ENCODE measurements around the gene PPP1R1A. TPM values are rescaled to one million over a fixed set of nuclear protein-coding genes. Genes with fewer than 3 reads are reported as not detected.

The PPP1R1A gene
- total and polyA plus RNA-seq, 4 donors = 4.7 to 15.8 (median 11.3) TPM

DNA sequence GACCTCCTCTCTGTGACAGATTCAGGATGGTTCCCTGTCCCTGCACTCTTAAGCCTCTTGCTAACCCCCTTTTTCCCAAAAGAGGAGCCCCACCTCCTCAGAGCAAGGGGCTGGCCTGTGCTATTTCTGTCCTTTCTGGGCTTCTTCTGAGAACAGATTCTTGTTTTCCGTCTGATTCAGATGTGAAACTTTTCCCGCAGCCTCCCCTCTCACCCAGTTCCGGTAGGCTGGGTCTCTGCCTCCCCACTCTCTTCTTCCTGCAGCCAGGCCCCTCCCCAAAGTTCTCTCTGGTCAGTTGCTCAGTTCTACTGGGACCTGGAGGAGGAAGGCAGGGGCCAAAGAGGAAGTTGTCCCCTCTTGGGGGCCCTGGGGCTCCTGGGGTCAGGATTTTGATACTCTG is 27.3 kb downstream of the PPP1R1A start:
- ATAC-seq (ENCODE audit: low FRiP score) = peak; percentile 75
- H3K4me3 ChIP-seq (ENCODE audit: low read length in 2 of 2) = peak overlapping the region; percentile 33 to 49
- H3K36me3 ChIP-seq (ENCODE audit: control insufficient read depth in 1 of 2, insufficient read depth in 2 of 2, low read length in 1 of 2) = no peaks in the 10 kb centered on the region
- H3K9me3 ChIP-seq (ENCODE audit: control insufficient read depth, low read length) = no peaks in the 10 kb centered on the region
- no peaks in the 10 kb centered on the region for H3K27me3 ChIP-seq (ENCODE audit: control insufficient read depth in 1 of 2, insufficient read depth in 2 of 2, low read length in 1 of 2)
- H3K4me1 ChIP-seq (ENCODE audit: control insufficient read depth in 1 of 2, insufficient read depth in 2 of 2, low read length in 2 of 2) = peaks cover 3 to 16% of the 10 kb centered on the region in 2 donors
- WGBS, 2 donors = 0 to 3% methylated on average over 3 of the region's 3 CpGs
- intact Hi-C loops (cut with DNase I) = no loop called here
- H3K27ac ChIP-seq (ENCODE audit: low read depth in 1 of 2, low read length in 2 of 2) = peak overlapping the region; percentile 18 to 90
- DNase-seq = peak; percentile 83 to 84

DNA sequence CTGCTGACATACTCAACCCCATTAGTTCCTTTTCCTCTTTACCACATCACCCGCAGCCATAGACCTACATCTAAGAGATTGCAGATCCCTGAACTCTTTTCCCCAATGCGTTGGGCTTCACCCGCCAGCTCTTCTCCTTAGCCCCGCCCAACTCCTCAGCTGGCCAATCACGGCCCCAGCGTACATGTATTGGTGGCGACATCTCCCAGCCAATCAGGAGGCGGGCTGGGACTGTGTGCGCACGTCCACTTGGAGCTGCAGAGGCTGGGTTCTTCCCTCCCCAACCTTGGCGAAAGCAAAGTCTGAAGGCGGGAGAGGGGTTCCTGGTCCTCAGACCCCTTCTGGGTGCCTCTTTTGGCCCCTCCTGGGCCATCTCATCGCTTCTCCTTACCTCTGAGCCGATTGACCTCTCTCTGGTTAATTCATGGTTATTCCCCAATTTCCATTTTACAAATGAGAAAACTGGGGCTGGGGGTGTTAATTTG is 28.0 kb downstream of the PPP1R1A start:
- peak overlapping the region; percentile 18 to 90 for H3K27ac ChIP-seq (ENCODE audit: low read depth in 1 of 2, low read length in 2 of 2)
- DNase-seq = peak; percentile 97 to 98
- no peaks in the 10 kb centered on the region for H3K36me3 ChIP-seq (ENCODE audit: control insufficient read depth in 1 of 2, insufficient read depth in 2 of 2, low read length in 1 of 2)
- peak overlapping the region; percentile 33 to 44 for H3K4me3 ChIP-seq (ENCODE audit: low read length in 2 of 2)
- peak; percentile 98 for ATAC-seq (ENCODE audit: low FRiP score)
- no peaks in the 10 kb centered on the region for H3K27me3 ChIP-seq (ENCODE audit: control insufficient read depth in 1 of 2, insufficient read depth in 2 of 2, low read length in 1 of 2)
- intact Hi-C loops (cut with DNase I) = no loop called here
- WGBS, 2 donors = 0 to 2% methylated on average over 13 to 14 of the region's 14 CpGs
- H3K9me3 ChIP-seq (ENCODE audit: control insufficient read depth, low read length) = no peaks in the 10 kb centered on the region
- H3K4me1 ChIP-seq (ENCODE audit: control insufficient read depth in 1 of 2, insufficient read depth in 2 of 2, low read length in 2 of 2) = peaks cover 3 to 16% of the 10 kb centered on the region in 2 donors

DNA sequence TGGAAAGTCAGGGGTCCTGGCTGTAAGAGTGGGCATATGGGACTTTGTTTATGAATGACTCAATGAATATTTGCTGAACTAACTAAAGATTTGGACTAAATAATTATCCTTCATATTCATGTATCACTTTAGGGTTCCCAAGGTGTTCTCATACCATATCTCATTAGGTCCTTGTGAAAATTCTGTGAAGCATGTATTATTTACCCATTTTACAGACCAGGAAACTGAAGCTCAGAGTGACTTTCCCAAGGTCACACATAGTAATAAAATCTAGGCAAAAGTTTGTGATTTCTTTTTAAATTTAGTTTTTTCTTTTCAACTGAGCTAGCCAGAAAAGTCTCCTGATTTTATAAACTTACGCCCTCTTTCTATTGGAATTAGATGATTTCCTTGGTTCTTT is 29.7 kb downstream of the PPP1R1A start:
- DNase-seq = no peak
- H3K4me3 ChIP-seq (ENCODE audit: low read length in 2 of 2) = no peak overlapping the region
- no peaks in the 10 kb centered on the region for H3K9me3 ChIP-seq (ENCODE audit: control insufficient read depth, low read length)
- 94 to 97% methylated on average over 1 of the region's 1 CpG for WGBS, 2 donors
- ATAC-seq (ENCODE audit: low FRiP score) = no peak
- H3K27me3 ChIP-seq (ENCODE audit: control insufficient read depth in 1 of 2, insufficient read depth in 2 of 2, low read length in 1 of 2) = no peaks in the 10 kb centered on the region
- no peak overlapping the region for H3K27ac ChIP-seq (ENCODE audit: low read depth in 1 of 2, low read length in 2 of 2)
- no peaks in the 10 kb centered on the region for H3K36me3 ChIP-seq (ENCODE audit: control insufficient read depth in 1 of 2, insufficient read depth in 2 of 2, low read length in 1 of 2)
- peaks cover 3 to 7% of the 10 kb centered on the region in 2 donors for H3K4me1 ChIP-seq (ENCODE audit: control insufficient read depth in 1 of 2, insufficient read depth in 2 of 2, low read length in 2 of 2)
- intact Hi-C loops (cut with DNase I) = no loop called here

DNA sequence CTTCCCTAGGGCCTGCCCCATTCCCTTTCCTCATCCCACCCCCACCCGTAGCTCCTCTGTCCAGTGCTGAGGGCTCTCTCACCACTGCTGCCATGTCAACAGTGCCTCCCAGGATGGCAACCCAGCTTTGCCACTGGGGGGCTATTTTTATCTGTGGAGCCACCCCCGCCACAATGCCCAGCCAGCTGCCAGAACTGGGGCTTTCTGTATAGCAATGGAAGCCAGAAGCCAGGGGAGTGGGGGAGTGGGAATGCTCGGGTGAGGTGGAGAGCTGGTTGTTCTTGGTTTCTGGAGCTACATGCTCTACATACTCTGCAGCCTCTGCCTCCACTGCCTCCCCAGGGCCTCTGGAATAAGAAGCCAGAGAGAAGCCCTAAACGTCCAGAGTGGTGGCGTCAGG is 30.1 kb downstream of the PPP1R1A start:
- peaks cover 3 to 7% of the 10 kb centered on the region in 2 donors for H3K4me1 ChIP-seq (ENCODE audit: control insufficient read depth in 1 of 2, insufficient read depth in 2 of 2, low read length in 2 of 2)
- no peak overlapping the region for H3K4me3 ChIP-seq (ENCODE audit: low read length in 2 of 2)
- H3K27me3 ChIP-seq (ENCODE audit: control insufficient read depth in 1 of 2, insufficient read depth in 2 of 2, low read length in 1 of 2) = no peaks in the 10 kb centered on the region
- ATAC-seq (ENCODE audit: low FRiP score) (no peak), DNase-seq (no peak)
- H3K27ac ChIP-seq (ENCODE audit: low read depth in 1 of 2, low read length in 2 of 2) = no peak overlapping the region
- no peaks in the 10 kb centered on the region for H3K36me3 ChIP-seq (ENCODE audit: control insufficient read depth in 1 of 2, insufficient read depth in 2 of 2, low read length in 1 of 2)
- intact Hi-C loops (cut with DNase I) = no loop called here
- WGBS, 2 donors = 73 to 76% methylated on average over 5 of the region's 5 CpGs
- H3K9me3 ChIP-seq (ENCODE audit: control insufficient read depth, low read length) = no peaks in the 10 kb centered on the region

DNA sequence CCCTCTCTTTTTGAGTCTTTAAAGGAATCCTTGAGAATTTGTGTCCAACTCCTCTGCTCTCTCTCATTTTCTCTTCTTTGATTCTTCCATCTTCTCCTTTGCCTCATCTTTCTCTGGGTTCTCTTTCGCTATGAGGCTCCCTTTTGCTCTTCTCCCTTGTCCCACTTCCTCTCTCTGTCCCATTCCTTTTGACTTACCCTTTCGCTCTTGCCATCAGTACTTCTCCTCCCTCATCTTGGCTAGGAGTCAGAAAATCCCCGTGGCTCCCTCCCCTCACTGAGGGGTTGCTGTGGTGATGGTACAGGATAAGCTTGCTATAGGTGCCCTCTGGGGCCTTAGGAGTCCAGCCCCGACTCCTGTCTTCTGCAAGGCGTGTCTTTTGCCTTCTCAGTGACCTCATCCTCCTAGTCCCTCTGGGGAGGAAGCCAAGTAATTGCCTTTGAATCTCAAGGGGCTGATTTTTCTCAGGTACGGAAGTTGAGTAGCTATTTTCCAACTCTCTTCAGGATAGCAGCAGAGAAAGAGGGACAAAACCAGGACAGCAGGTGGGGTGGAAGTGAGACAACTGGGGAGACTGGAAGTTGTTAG is 32.7 kb downstream of the PPP1R1A start:
- no peak overlapping the region for H3K27ac ChIP-seq (ENCODE audit: low read depth in 1 of 2, low read length in 2 of 2)
- no peaks in the 10 kb centered on the region for H3K36me3 ChIP-seq (ENCODE audit: control insufficient read depth in 1 of 2, insufficient read depth in 2 of 2, low read length in 1 of 2)
- H3K4me1 ChIP-seq (ENCODE audit: control insufficient read depth in 1 of 2, insufficient read depth in 2 of 2, low read length in 2 of 2) = no peaks in the 10 kb centered on the region
- no peaks in the 10 kb centered on the region for H3K27me3 ChIP-seq (ENCODE audit: control insufficient read depth in 1 of 2, insufficient read depth in 2 of 2, low read length in 1 of 2)
- ATAC-seq (ENCODE audit: low FRiP score) = no peak
- no peak overlapping the region for H3K4me3 ChIP-seq (ENCODE audit: low read length in 2 of 2)
- 44% methylated on average over 6 of the region's 6 CpGs for WGBS, 2 donors
- intact Hi-C loops (cut with DNase I) = no loop called here
- no peak for DNase-seq
- H3K9me3 ChIP-seq (ENCODE audit: control insufficient read depth, low read length) = no peaks in the 10 kb centered on the region

DNA sequence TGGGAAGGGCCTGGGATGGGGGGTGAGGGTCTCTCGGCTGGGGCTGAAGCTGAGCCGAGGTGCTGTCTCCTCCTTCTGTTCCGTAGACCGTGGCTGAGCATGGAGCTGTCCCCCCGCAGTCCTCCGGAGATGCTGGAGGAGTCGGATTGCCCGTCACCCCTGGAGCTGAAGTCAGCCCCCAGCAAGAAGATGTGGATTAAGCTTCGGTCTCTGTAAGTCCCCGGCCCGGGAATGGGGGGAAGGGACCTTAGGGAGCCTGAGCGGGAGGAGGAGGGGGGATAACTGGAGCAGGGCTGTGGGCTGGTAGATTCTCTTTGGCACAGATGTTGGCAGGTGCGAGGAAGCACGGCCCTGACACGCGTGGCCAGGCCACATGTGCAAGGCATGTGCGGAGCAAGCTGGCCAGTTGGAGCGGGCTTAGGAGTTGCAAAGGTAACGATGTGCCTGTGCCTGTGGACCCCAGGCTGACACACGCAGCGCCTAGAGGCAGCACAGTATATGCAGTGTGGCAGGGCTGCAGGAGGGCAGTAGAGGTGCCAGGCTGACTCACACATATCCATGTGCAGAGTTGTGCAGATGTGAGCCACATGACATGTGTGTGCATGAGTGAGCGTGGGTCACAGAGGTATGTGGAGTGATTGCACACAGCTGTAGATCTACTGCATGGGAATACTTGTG is 38.5 kb downstream of the PPP1R1A start:
- no peaks in the 10 kb centered on the region for H3K9me3 ChIP-seq (ENCODE audit: control insufficient read depth, low read length)
- intact Hi-C loops (cut with DNase I) = no loop called here
- H3K4me3 ChIP-seq (ENCODE audit: low read length in 2 of 2) = peak overlapping the region; percentile 2 to 28
- no peaks in the 10 kb centered on the region for H3K36me3 ChIP-seq (ENCODE audit: control insufficient read depth in 1 of 2, insufficient read depth in 2 of 2, low read length in 1 of 2)
- DNase-seq (peak in 1 of 2 donors; percentile 75), ATAC-seq (ENCODE audit: low FRiP score) (peak; percentile 54)
- no peaks in the 10 kb centered on the region for H3K4me1 ChIP-seq (ENCODE audit: control insufficient read depth in 1 of 2, insufficient read depth in 2 of 2, low read length in 2 of 2)
- H3K27ac ChIP-seq (ENCODE audit: low read depth in 1 of 2, low read length in 2 of 2) = no peak overlapping the region
- no peaks in the 10 kb centered on the region for H3K27me3 ChIP-seq (ENCODE audit: control insufficient read depth in 1 of 2, insufficient read depth in 2 of 2, low read length in 1 of 2)
- 3 to 4% methylated on average over 21 to 22 of the region's 22 CpGs for WGBS, 2 donors

DNA sequence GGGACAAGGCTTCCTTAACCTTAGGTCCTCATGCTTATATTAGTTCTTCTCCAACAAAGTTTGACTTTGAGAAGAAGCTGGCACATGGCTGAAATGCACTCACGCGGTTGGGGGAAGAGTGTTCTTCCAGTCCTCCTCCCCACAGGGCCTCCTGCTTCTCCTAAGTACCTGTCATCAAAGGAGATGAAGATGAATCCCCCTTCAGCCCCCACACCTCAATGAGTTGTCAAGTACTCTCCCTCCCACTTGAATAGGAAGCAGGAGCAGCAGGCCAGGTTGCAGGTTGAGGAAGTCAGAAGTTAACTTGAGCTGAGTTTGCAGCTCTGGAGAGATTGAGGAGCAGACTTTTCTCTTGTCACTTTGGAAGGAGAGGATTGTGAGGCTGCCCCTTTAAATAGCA is 41.9 kb downstream of the PPP1R1A start:
- H3K4me1 ChIP-seq (ENCODE audit: control insufficient read depth in 1 of 2, insufficient read depth in 2 of 2, low read length in 2 of 2) = no peaks in the 10 kb centered on the region
- DNase-seq (no peak), ATAC-seq (ENCODE audit: low FRiP score) (no peak)
- no peaks in the 10 kb centered on the region for H3K27me3 ChIP-seq (ENCODE audit: control insufficient read depth in 1 of 2, insufficient read depth in 2 of 2, low read length in 1 of 2)
- H3K4me3 ChIP-seq (ENCODE audit: low read length in 2 of 2) = no peak overlapping the region
- intact Hi-C loops (cut with DNase I) = no loop called here
- no peaks in the 10 kb centered on the region for H3K36me3 ChIP-seq (ENCODE audit: control insufficient read depth in 1 of 2, insufficient read depth in 2 of 2, low read length in 1 of 2)
- no peak overlapping the region for H3K27ac ChIP-seq (ENCODE audit: low read depth in 1 of 2, low read length in 2 of 2)
- H3K9me3 ChIP-seq (ENCODE audit: control insufficient read depth, low read length) = no peaks in the 10 kb centered on the region
- WGBS, 2 donors = 76 to 94% methylated on average over 2 of the region's 2 CpGs

DNA sequence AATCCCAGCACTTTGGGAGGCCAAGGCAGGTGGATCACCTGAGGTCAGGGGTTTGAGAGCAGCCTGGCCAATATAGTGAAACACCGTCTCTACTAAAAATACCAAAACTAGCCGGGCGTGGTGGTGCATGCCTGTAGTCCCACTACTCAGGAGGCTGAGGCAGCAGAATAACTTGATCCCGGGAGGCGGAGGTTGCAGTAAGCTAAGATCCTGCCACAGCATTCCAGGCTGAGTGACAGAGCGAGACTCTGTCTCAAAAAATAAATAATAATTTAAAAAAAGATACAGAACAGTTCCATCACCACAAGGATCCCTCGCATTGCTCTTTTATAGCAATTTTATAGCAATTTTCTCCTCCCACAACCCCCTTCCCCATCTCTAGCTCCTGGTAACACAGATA is 43.7 kb downstream of the PPP1R1A start:
- no peak for DNase-seq
- 92 to 93% methylated on average over 7 of the region's 7 CpGs for WGBS, 2 donors
- intact Hi-C loops (cut with DNase I) = no loop called here
- ATAC-seq (ENCODE audit: low FRiP score) = no peak
- Histone ChIP-seq H3K4me1 (ENCODE audit: control insufficient read depth in 1 of 2, insufficient read depth in 2 of 2, low read length in 2 of 2) (no peaks in the 10 kb centered on the region), H3K27ac (ENCODE audit: low read depth in 1 of 2, low read length in 2 of 2) (no peak overlapping the region), H3K36me3 (ENCODE audit: control insufficient read depth in 1 of 2, insufficient read depth in 2 of 2, low read length in 1 of 2) (no peaks in the 10 kb centered on the region), H3K27me3 (ENCODE audit: control insufficient read depth in 1 of 2, insufficient read depth in 2 of 2, low read length in 1 of 2) (no peaks in the 10 kb centered on the region), H3K9me3 (ENCODE audit: control insufficient read depth, low read length) (no peaks in the 10 kb centered on the region), H3K4me3 (ENCODE audit: low read length in 2 of 2) (no peak overlapping the region)

DNA sequence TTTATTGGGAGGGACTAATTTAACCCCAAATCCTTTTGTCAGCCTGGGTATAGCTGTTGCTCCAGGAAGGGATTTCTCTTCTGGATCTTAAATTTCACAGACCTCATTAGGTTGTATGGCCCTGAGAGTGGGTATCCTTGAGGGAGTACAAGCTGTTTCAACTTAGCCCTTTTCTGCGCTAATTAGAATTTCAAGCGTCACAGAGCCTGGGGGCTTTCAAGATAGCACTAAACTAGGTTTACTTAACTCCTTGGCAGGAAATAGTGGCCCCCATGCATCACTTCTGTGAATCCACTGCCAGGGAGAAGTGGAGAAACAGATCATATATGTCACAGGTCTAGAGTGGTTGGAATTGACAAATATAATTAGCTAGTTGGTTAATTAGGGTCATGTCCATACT is 44.9 kb downstream of the PPP1R1A start:
- Histone ChIP-seq H3K4me3 (ENCODE audit: low read length in 2 of 2) (no peak overlapping the region), H3K36me3 (ENCODE audit: control insufficient read depth in 1 of 2, insufficient read depth in 2 of 2, low read length in 1 of 2) (no peaks in the 10 kb centered on the region), H3K9me3 (ENCODE audit: control insufficient read depth, low read length) (no peaks in the 10 kb centered on the region), H3K4me1 (ENCODE audit: control insufficient read depth in 1 of 2, insufficient read depth in 2 of 2, low read length in 2 of 2) (no peaks in the 10 kb centered on the region), H3K27me3 (ENCODE audit: control insufficient read depth in 1 of 2, insufficient read depth in 2 of 2, low read length in 1 of 2) (no peaks in the 10 kb centered on the region), H3K27ac (ENCODE audit: low read depth in 1 of 2, low read length in 2 of 2) (no peak overlapping the region)
- intact Hi-C loops (cut with DNase I) = no loop called here
- ATAC-seq (ENCODE audit: low FRiP score) = no peak
- 79 to 85% methylated on average over 2 of the region's 2 CpGs for WGBS, 2 donors
- no peak for DNase-seq

All from aorta (tissue), 5 donors.